Stimulated activated CD4-positive, alpha-beta T cell treated with anti-CD3 and anti-CD28 coated beads, TNF-alpha, amount 100 ng/mL, for 48 hours (primary cell): ENCODE data around the gene KLRB1.
A peak's percentile ranks its signal among the peaks of the same experiment; 100 is the strongest.
"Not testable (repeated sequence)": the region's sequence is repeated elsewhere in the genome, so short reads cannot be mapped to it uniquely, and the experiment has no call there.

Experiments
- DNase-seq, 3 donors: peaks; one replicate each; pipeline ENCODE4 v3.0.0-alpha.2; 2020; ENCODE audit warnings: low read depth in 3 of 3

The KLRB1 gene

DNA sequence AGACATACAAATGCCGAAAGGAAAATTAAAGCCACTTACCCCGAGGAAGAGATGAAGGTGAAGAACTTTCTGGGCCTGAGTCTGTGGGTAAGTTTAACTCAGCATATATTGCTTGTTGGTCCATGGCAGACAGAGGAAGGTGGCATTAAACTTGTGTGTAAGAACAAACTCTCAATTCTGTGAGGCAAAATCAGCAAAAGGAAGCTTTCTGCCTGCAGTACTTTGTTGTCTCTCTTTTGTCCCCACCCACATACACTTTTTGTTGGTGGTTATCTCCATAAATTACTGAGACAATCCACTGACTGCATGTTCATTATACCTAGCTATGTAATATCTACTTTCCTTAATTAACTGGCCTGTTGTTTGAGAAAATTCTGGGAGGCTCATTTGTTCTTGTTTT, at the start of gene KLRB1:
Gene KLRB1 (minus strand): TSS at position 201 of the 400 bp plus-strand sequence. CDS start 77 bp downstream, at position 124.
- no peak for DNase-seq

GRCh38 chr12:9651265-9651729, 43.6 kb upstream of the KLRB1 start:
- DNase-seq = peak in 1 of 3 donors; percentile 68

GRCh38 chr12:9650151-9650576, 42.4 kb upstream of the KLRB1 start:
- DNase-seq = no peak

- DNase-seq = no peak
These were observed 41.8 kb upstream of the KLRB1 start for GRCh38 chr12:9649532-9649940.

- no peak for DNase-seq
These were observed 41.2 kb upstream of the KLRB1 start for GRCh38 chr12:9648701-9649531.

DNA sequence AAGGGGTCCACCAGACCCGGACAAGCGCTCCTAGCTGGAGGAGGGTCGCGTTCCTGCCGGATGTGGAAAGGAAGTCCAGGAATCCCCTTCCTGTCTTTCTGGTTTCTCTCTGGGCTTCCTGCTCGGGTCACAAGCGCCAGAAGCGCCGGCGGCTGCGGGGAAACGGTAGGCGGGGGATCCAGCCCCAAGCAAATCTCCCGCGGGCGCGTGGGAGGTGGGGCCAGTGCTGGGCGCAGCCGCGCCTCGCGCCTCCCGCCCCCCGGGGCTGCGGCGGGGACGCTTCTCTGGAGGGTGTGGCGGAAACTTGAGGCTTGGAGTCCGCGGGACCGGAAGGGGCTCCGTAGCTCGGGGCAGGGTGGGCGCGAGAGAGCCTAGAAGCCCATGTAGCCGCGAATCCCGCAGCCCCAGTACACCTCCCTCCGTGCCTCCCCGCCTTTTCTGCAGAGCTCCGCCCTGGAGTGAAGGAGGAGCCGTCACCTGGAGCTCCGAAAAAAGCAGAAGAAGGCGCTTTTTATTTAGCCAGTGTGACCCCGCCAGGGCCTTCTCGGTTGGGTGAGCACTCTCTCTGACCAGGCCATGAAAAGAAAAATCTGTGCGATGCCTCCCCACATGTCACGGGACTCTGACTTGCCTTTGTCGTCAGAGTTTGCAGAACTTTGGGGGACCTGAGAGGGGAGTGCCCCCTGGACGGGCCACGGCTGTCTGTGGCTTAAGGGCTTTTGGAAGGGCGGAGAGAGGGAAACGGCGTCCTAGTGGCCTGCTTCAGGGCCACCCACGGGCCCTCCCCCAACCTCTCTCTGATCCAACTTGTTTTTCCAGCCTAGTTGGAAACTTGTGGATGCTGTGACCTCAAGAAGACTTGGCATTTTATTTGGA, 40.3 kb upstream of the KLRB1 start:
- DNase-seq = peak; percentile 84 to 92 (median 88)

DNA sequence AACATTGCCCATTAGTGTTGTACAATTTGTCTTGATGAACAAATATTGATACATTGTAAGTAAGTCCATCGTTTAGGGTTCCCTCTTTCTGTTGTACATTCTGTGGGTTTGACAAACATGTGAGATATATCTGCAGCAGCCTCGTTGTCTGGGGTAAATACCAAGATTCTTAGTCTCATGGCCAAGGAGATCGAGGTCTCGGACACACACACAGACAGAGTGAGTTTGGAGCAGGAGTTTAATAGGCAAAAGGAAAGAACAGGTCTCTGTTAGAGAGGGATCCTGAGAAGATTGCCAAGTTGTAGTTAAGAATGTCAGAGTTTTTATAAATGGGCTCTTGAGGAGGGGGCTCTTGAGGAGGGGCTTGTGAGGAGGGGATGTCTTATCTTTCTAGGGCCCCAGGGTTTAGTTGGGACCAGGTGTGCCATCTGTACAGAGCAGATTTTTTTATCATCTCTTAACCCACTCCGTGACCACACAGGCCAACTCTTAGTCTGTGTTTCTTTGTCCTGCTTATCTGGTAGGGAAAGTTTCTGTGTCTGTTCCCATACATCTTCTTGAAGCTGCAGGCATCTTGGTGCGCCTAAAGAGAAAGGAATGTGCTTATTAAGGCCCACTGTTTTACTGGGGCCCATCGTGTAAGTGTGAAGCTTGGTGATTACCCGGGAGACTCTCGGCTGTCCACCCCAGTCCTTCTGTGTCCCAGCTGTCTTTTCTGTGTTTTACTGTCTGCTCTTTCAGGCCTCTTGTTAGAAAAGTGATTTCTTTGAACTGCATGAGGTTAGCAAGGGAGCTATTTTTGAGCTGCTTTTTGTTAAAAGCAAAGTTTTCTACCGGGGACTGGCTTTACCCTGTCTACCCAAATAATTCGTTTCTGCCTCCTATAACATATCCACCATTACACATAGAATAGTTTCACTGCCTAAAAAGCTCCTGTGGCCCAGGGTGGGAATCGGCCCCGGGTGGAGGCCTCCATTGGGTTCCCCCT, 39.4 kb upstream of the KLRB1 start:
- DNase-seq = no peak

- not testable (repeated sequence) for DNase-seq
These were observed 37.4 kb upstream of the KLRB1 start for GRCh38 chr12:9644985-9645551.

DNA sequence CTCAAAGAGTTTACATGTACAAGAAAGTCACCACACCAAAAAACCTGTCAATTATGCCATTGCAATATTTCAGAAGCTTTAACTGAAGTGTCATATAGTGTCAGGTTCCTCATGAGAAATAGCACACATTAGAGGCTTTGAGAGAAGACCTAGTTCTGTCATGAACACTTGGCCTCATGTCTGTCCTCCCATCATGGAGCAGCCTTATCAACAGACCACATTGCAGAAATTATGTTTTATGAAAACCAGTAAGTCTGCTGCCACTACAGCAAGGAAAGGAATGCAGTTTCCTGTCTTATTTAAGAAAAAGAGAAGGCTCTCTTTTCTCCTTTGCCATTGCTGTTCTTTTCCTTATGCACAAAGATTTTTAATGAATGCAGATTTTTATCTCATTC, 35.5 kb upstream of the KLRB1 start:
- DNase-seq = no peak

DNA sequence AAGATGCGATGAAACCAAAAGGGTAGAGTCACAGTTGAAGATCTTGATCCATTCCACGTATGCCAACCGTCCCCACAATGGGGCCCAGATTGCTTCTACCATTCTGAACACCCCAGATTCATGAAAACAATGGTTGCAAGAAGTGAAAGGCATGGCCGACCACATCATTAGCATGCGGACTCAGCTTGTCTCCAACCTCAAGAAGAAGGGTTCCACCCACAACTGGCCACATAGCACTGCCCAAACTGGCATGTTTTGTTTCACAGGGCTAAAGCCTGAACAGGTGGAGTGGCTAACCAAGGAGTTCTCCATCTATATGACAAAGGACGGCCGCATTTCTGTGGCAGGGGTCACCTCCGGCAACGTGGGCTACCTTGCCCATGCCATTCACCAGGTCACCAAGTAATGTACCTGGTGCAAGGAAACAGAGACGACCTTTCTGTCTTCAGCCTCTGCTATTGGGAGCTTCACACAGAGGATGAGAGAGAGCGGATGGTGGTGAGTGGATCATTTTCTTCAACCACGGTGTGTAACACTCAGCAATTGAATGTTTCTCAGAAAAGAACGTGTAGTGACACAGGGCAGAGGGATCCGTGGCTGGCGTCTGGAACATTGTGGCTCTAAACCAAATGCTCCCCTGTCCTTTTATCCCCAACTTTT, 35.0 kb upstream of the KLRB1 start:
- no peak for DNase-seq

GRCh38 chr12:9640024-9640423, 32.3 kb upstream of the KLRB1 start:
- no peak for DNase-seq

DNA sequence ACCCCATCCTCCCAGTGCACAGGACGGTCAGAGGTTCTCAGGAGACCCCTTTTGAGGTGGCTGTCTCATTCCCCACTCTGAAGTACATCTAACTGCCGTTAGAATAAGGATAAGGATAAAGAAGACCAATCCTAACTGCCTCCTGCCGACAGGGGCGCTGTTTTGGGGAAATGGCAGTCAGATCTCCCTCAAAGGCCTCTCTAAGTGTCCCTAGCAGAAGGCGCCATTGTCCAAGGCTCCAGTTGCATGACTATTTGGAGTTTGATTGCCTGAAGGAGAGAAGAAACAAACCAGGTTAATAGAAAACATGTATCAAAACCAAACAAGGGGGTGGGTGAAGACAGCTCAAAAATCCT, 29.1 kb upstream of the KLRB1 start:
- DNase-seq = no peak

GRCh38 chr12:9636150-9636850, 28.6 kb upstream of the KLRB1 start:
- no peak for DNase-seq

- no peak for DNase-seq
These were observed 27.4 kb upstream of the KLRB1 start for GRCh38 chr12:9634969-9635754.

DNA sequence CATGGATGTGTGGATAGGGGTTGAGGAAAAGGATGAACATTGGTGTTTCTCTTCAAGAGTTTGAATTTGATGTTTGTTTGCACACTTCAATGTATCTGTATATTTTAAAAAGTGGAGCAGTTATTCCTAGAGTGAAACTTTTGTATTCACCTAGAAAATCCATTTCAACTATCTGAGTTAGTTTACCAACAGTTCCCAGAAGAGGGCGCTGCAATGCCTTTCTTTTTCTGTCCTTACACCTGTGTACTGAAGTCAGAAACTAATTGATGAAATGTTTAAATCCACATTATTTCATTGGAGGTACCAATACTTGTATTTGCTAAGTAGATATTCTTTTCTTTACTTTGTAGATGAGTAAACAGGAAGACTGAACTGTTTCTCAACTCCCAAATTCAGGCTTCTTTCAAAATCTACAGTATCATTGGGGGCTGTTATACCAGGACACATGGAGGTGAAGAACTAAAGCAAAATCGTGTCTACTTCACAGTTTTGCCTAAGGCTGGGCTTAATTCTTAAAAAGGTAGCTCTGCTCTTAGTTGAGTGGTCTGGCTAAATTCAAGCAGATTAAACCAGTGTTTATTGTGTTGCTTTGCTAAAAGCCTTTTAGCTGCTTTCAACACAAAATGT, 26.6 kb upstream of the KLRB1 start:
- peak in 2 of 3 donors; percentile 65 to 69 for DNase-seq

- DNase-seq = no peak
These were observed 25.1 kb upstream of the KLRB1 start for GRCh38 chr12:9632766-9633165.

- no peak for DNase-seq
These were observed 19.1 kb upstream of the KLRB1 start for GRCh38 chr12:9626821-9627220.

DNA sequence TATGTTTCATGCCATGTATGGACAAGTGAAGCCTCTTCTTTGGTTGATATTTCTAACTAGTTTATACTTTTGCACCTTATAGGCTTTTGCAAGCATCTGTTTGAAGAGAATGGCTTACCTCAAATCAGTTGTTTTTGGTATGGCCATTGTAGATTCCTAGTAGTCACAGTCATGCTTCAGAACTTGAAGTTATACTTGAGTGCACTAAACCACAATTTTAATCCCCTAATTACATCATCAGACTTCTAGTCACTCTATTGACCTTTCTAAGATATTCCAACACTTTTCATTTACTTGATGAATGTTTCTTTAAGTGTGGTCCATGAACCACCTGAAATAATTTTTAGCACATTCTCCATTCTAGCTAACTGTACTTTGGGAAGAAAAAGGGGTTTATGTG, 18.6 kb upstream of the KLRB1 start:
- DNase-seq = no peak

GRCh38 chr12:9625019-9625418, 17.3 kb upstream of the KLRB1 start:
- no peak for DNase-seq
